Panc1 (cell line): ENCODE data around the gene ADGRL3.

Source experiments
- CTCF ChIP-seq: fragments of 450-650 bp; IDR thresholded peaks from 2 replicates; pipeline ENCODE4 v1.5.1; 2017; ENCODE audit warnings: mild to moderate bottlenecking
- POLR2AphosphoS5 ChIP-seq: IDR thresholded peaks from 2 replicates; pipeline ENCODE4 v1.6.1; 2012; ENCODE audit warnings: mild to moderate bottlenecking, low read depth, low read length, moderate library complexity
- REST ChIP-seq, 2 experiments: IDR thresholded peaks; 2 replicates each; pipeline ENCODE4 v1.6.1; 2011 to 2012; ENCODE audit warnings: low read depth in 2 of 2, control low read depth in 1 of 2, low read length in 1 of 2, mild to moderate bottlenecking in 1 of 2, moderate library complexity in 1 of 2; ENCODE audit not compliant: insufficient read depth in 1 of 2
- SIN3A ChIP-seq: IDR thresholded peaks from 2 replicates; pipeline ENCODE4 v1.6.1; 2012; ENCODE audit warnings: low read depth, mild to moderate bottlenecking, low read length, moderate library complexity, borderline replicate concordance; ENCODE audit not compliant: insufficient read depth
- TCF7L2 ChIP-seq: IDR thresholded peaks from 2 replicates; pipeline ENCODE4 v1.6.1; 2011; ENCODE audit warnings: mild to moderate bottlenecking, low read depth, low read length, inconsistent platforms

GRCh38 chr4:62119195-62119594, 919.1 kb downstream of the ADGRL3 start:
- TF ChIP-seq CTCF = no peak
- TF ChIP-seq POLR2AphosphoS5 = no peak
- TF ChIP-seq REST (IDR thresholded peaks at IDR 0.05; ENCODE audit: insufficient read depth in 1 of 2, low read depth in 2 of 2, low read length in 1 of 2) = no peak
- TF ChIP-seq TCF7L2 = no peak
- TF ChIP-seq SIN3A = no peak
